ENCODE measurements around the gene HOXA10. TPM values are rescaled to one million over a fixed set of nuclear protein-coding genes. Genes with fewer than 3 reads are reported as not detected.
A peak's percentile ranks its signal among the peaks of the same experiment; 100 is the strongest.

Gene HOXA10
- polyA plus RNA-seq, 4 donors, result 144 to 166 (median 157) TPM

GRCh38 chr7:27137640-27138315 is 36.3 kb downstream of the HOXA10 start:
- DNase-seq (ENCODE audit: low read depth in 4 of 4, low spot score in 3 of 4), result no peak

DNA sequence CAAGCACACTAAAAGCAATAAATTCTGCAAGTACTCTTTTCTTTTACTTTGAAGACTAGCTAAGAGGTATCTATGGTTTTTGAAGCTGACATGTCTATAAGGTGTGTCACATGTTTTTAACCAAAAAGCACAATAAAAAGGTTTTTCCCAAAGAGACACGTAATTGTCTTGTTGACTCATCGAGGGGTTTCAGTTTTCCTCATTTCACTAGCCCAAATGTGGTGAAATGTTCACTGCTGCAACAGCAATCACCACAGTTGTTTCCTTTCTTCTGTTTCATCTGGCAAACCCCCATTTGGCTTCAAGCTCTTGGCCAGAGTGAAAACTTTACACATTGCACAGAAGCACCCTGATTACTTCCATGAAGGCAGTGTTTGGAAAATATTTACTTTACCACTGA is 39.7 kb downstream of the HOXA10 start:
- no peak for DNase-seq (ENCODE audit: low read depth in 4 of 4, low spot score in 3 of 4)

GRCh38 chr7:27133409-27134231 is 40.5 kb downstream of the HOXA10 start:
- DNase-seq (ENCODE audit: low read depth in 4 of 4, low spot score in 3 of 4), result no peak

GRCh38 chr7:27132978-27133377 is 41.1 kb downstream of the HOXA10 start:
- DNase-seq (ENCODE audit: low read depth in 4 of 4, low spot score in 3 of 4), result no peak

GRCh38 chr7:27132214-27132613 is 41.9 kb downstream of the HOXA10 start:
- no peak for DNase-seq (ENCODE audit: low read depth in 4 of 4, low spot score in 3 of 4)

DNA sequence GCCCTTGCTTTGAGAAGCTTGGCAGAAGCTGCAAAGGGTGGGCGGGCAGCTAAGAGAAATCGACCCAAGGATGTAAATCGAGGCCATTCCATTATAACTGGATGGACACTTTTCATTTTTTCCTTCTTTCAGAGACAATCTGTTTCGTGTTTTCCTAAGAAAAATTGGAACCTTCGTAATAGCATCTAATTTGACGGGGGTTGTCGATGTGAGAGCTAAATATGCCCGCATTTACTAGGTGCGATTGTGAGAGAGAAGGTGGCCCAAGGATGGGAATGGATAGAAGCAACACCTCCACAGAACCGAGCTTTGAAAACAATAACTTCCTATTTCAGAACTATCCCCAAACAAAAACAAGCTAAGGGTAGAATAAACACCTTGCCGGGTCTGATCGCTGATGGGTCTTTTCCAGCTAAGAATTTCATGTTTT is 42.7 kb downstream of the HOXA10 start:
- no peak for DNase-seq (ENCODE audit: low read depth in 4 of 4, low spot score in 3 of 4)

GRCh38 chr7:27130540-27131389 is 43.4 kb downstream of the HOXA10 start, which contains the start of gene HOXA4:
Gene HOXA4 (minus strand): TSS chr7:27130757. CDS start chr7:27130733, 24 bp downstream.
- DNase-seq (ENCODE audit: low read depth in 4 of 4, low spot score in 3 of 4), result peak in 3 of 4 donors; percentile 78 to 87 (median 86)

GRCh38 chr7:27129729-27130539 is 44.2 kb downstream of the HOXA10 start:
- no peak for DNase-seq (ENCODE audit: low read depth in 4 of 4, low spot score in 3 of 4)

GRCh38 chr7:27128776-27129728 is 45.1 kb downstream of the HOXA10 start:
- DNase-seq (ENCODE audit: low read depth in 4 of 4, low spot score in 3 of 4), result no peak

DNA sequence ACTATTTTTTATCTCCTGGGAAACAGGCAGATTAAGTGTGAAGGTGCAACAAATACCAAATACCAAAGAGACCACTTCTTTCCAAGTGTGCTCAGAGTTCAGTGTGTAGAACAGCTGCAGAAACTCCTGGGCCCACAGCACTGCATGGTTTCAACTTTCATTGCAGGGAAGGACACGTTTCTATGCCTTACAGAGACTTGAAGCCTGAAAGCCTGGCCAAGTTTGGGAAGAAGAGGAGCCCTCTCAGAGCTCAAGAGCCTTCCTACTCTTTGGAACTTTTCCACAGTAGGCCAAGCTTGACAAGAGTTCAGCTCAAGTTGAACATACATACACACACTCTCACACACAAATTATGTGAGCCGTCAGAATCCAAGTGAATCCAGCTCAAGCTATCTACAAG is 46.1 kb downstream of the HOXA10 start:
- DNase-seq (ENCODE audit: low read depth in 4 of 4, low spot score in 3 of 4), result peak in 1 of 4 donors; percentile 74

GRCh38 chr7:27126596-27127327 is 47.4 kb downstream of the HOXA10 start:
- DNase-seq (ENCODE audit: low read depth in 4 of 4, low spot score in 3 of 4), result no peak

DNA sequence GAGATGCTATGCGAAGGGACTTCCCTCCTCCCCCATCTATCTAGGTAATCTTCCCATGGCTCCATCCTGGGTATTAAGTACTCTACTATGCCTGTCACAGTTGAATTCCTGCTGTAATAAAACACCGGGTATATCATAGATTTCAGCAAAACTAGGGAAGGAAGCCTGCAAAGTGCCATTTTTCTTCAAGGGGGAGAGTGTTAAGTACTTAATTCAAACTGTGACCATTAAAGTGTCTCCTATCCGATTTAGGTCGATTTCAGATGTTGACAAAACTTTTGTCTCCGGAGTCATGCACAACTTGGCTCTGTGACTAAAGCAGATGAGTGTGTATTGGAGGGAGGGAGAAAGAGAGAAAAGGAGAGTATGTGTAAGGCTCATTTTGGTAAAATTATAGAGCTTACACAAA is 48.1 kb downstream of the HOXA10 start:
- no peak for DNase-seq (ENCODE audit: low read depth in 4 of 4, low spot score in 3 of 4)

DNA sequence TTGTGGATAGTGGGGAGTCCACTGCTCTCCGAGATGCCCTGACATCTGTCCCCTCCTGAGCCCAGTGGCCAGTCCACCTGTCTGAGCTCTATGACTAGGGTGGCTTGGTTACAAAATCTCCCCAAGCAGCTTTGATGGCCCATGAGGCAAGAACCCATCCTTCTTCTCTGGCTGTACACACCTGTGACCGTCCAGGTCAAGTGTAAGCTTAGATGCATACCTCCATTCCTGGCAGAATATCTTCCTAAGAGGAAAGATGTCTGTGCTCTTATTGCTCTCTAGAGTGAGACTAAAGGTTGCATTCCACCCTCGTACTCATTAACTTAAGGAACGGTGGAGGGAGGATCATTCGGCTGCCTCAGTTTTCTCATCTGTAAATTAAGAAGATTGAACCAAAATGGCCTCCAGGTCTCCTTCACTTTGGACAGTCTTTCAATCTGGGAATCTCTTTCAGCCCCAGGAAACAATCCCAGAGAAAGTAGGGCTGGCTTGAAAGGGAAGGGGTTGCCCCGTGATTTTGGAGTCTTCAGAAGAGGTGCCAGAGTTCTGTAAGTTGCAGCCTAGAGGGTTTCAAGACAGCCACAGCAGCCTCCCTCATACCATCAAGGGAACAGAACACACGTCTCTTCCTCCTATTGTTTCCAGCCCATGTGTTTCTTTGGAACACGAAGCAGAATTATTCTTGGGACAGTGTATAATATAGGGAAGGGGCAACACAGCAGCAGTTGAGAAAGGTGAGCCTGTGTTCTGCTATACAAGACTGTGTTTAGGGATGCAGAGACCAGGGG is 49.0 kb downstream of the HOXA10 start:
- DNase-seq (ENCODE audit: low read depth in 4 of 4, low spot score in 3 of 4), result no peak

DNA sequence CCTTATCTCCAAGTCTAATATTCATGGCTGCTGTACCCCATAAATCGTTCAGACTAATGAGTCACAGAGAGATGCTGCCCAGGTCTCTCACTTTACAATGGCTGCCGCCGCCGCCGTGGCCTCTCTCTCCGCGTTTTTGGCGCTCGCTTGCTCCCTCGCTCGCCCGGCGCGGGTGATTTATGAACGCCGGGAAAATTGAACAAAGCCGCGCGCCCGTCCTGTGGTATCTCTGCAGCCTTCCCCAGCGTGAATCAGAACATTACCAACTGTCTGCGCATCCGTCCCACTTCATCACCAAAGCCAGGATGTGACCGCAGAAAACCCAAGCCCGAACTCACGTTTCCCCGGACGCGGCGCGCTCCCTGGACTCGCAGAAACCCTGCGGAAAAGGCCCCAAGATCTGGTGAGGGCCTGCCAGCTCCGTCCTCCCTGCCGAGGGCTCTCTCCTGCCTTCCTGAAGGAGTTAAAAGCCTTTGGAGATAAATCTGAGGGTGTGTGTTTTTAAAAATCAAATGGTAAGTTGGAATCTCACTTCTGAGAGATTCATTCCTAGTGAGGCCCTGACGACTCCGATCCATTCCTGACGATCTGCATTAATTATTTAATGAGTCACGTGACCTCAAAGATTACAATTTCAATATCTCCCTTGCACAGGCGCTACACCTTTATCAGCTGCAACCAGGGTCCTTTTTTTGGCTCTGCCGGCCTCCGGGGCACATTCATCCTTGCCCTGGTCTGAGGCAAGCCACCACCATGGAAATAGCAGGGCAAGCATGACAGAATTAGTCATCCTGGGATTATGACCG is 49.8 kb downstream of the HOXA10 start:
- no peak for DNase-seq (ENCODE audit: low read depth in 4 of 4, low spot score in 3 of 4)

- DNase-seq (ENCODE audit: low read depth in 4 of 4, low spot score in 3 of 4), result no peak
Measured at GRCh38 chr7:27123477-27124053, 50.6 kb downstream of the HOXA10 start.

DNA sequence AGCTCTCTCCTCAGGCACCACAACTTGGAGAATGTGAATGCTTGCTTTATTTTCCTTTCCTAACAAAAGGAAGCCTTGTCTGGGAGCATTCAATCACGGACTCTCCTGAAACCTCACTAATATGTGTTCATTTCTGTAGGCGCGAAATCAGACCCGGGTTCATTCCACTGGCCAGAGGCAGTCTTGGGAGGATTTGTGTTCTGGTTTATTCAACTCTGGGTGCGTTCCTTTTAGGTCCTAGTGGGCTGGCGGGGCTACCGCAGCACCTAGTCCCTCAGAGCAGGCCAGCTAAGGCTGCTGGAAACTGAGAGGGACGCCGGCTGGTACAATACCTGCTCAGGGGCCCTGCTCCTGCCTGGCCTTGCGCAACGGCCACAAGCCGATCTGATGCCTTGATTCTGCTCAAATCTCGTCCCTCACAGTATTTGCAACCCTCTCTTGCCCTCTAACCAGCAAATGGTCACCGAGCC is 51.1 kb downstream of the HOXA10 start:
- DNase-seq (ENCODE audit: low read depth in 4 of 4, low spot score in 3 of 4), result no peak

Measured in right renal pelvis (tissue), 4 donors.